ENCODE data around the gene PTPN23.

GRCh38 chr3:47418167-47419082, 37.6 kb downstream of the PTPN23 start:
- no peak for TF ChIP-seq EP300 (IDR thresholded peaks at IDR 0.05)
- TF ChIP-seq POLR2A (IDR thresholded peaks at IDR 0.05): no peak
